ENCODE data around the gene HPX. TPM values are rescaled to one million over a fixed set of nuclear protein-coding genes. Genes with fewer than 3 reads are reported as not detected.

HPX gene
- total RNA-seq (2022; extraction: Qiagen RNA extraction; ENCODE audit: low read depth) = 0.32 to 1.4 TPM (median 0.49 TPM) in 5 replicates

GRCh38 chr11:6440906-6441358 is at the start of gene HPX:
HPX (minus strand) TSS chr11:6440987; CDS start chr11:6440963, 24 bp downstream.

GRCh38 chr11:6481012-6481923 is 40.5 kb upstream of the HPX start, which contains the start of the genes ARFIP2 and TIMM10B:
ARFIP2 (minus strand) TSS chr11:6481331; CDS start chr11:6480421, 910 bp downstream.
TIMM10B (plus strand) TSS chr11:6481501; CDS start chr11:6481517, 16 bp downstream.

GRCh38 chr11:6473451-6474412 is 32.9 kb upstream of the HPX start, which contains the start of gene TRIM3:
TRIM3 (minus strand) TSS chr11:6473941; CDS start chr11:6465695, 8,246 bp downstream.

GRCh38 chr11:6419009-6419631 is 21.7 kb downstream of the HPX start, which contains the start of gene APBB1:
APBB1 (minus strand) TSS chr11:6419094; CDS start chr11:6411347, 7,747 bp downstream.

GRCh38 chr11:6389905-6390717 is 50.7 kb downstream of the HPX start, which contains the start of gene SMPD1:
SMPD1 (plus strand) TSS chr11:6390474; CDS start chr11:6390599, 125 bp downstream.

Other genes with a start within 250 kb of the HPX start
- not detected in 5 replicates for gene OR52W1, start 241.8 kb downstream of the HPX start, total RNA-seq (2022; extraction: Qiagen RNA extraction; ENCODE audit: low read depth)
- gene C11orf42, start 235.4 kb downstream of the HPX start, total RNA-seq (2022; extraction: Qiagen RNA extraction; ENCODE audit: low read depth) = not detected in 5 replicates
- gene FHIP1B, start 206.4 kb downstream of the HPX start, total RNA-seq (2022; extraction: Qiagen RNA extraction; ENCODE audit: low read depth) = 13.4 to 17.9 TPM (median 17.2 TPM) in 5 replicates
- 0.07 to 0.10 TPM (median 0.08 TPM) in 3 of 5 replicates, not detected in the others for gene CNGA4, start 201.9 kb downstream of the HPX start, total RNA-seq (2022; extraction: Qiagen RNA extraction; ENCODE audit: low read depth)
- not detected in 5 replicates for gene CCKBR, start 181.1 kb downstream of the HPX start, total RNA-seq (2022; extraction: Qiagen RNA extraction; ENCODE audit: low read depth)
- gene CAVIN3, start 120.5 kb downstream of the HPX start, total RNA-seq (2022; extraction: Qiagen RNA extraction; ENCODE audit: low read depth) = 24.7 to 34.0 TPM (median 26.6 TPM) in 5 replicates
- gene SMPD1, start 50.5 kb downstream of the HPX start, total RNA-seq (2022; extraction: Qiagen RNA extraction; ENCODE audit: low read depth) = 10.2 to 13.1 TPM (median 11.4 TPM) in 5 replicates
- gene APBB1, start 21.9 kb downstream of the HPX start, total RNA-seq (2022; extraction: Qiagen RNA extraction; ENCODE audit: low read depth) = 17.0 to 20.3 TPM (median 17.8 TPM) in 5 replicates
- 14.9 to 21.1 TPM (median 18.1 TPM) in 5 replicates for gene TRIM3, start 33.0 kb upstream of the HPX start, total RNA-seq (2022; extraction: Qiagen RNA extraction; ENCODE audit: low read depth)
- gene ARFIP2, start 40.3 kb upstream of the HPX start, total RNA-seq (2022; extraction: Qiagen RNA extraction; ENCODE audit: low read depth) = 54.9 to 61.4 TPM (median 59.2 TPM) in 5 replicates
- 26.4 to 38.9 TPM (median 37.1 TPM) in 5 replicates for gene TIMM10B, start 40.5 kb upstream of the HPX start, total RNA-seq (2022; extraction: Qiagen RNA extraction; ENCODE audit: low read depth)
- gene DNHD1, start 56.3 kb upstream of the HPX start, total RNA-seq (2022; extraction: Qiagen RNA extraction; ENCODE audit: low read depth) = 3.3 to 3.7 TPM (median 3.5 TPM) in 5 replicates
- gene RRP8, start 162.6 kb upstream of the HPX start, total RNA-seq (2022; extraction: Qiagen RNA extraction; ENCODE audit: low read depth) = 27.9 to 37.6 TPM (median 34.3 TPM) in 5 replicates
- 105 to 120 TPM (median 114 TPM) in 5 replicates for gene ILK, start 162.8 kb upstream of the HPX start, total RNA-seq (2022; extraction: Qiagen RNA extraction; ENCODE audit: low read depth)
- 189 to 236 TPM (median 228 TPM) in 5 replicates for gene TAF10, start 171.2 kb upstream of the HPX start, total RNA-seq (2022; extraction: Qiagen RNA extraction; ENCODE audit: low read depth)
- 45.1 to 54.1 TPM (median 49.2 TPM) in 5 replicates for gene TPP1, start 178.4 kb upstream of the HPX start, total RNA-seq (2022; extraction: Qiagen RNA extraction; ENCODE audit: low read depth)
- 0.11 to 0.16 TPM (median 0.14 TPM) in 5 replicates for gene DCHS1, start 214.8 kb upstream of the HPX start, total RNA-seq (2022; extraction: Qiagen RNA extraction; ENCODE audit: low read depth)
- 96.4 to 125 TPM (median 98.2 TPM) in 5 replicates for gene MRPL17, start 242.4 kb upstream of the HPX start, total RNA-seq (2022; extraction: Qiagen RNA extraction; ENCODE audit: low read depth)